Central memory CD4-positive, alpha-beta T cell (primary cell): ENCODE measurements around the gene PRIM1.
"Not testable (repeated sequence)": the region's sequence is repeated elsewhere in the genome, so short reads cannot be mapped to it uniquely, and the experiment has no call there.

Experiments used
- DNase-seq: peaks from one replicate; pipeline ENCODE4 v3.0.0; 2022
- total RNA-seq, 3 experiments: gene quantifications; one replicate each; lab custom pipeline; 2026; lab: John Stamatoyannopoulos, UW

PRIM1 gene
- total RNA-seq: 11.0 to 34.3 (median 19.7) reads per million in 3 experiments

DNA sequence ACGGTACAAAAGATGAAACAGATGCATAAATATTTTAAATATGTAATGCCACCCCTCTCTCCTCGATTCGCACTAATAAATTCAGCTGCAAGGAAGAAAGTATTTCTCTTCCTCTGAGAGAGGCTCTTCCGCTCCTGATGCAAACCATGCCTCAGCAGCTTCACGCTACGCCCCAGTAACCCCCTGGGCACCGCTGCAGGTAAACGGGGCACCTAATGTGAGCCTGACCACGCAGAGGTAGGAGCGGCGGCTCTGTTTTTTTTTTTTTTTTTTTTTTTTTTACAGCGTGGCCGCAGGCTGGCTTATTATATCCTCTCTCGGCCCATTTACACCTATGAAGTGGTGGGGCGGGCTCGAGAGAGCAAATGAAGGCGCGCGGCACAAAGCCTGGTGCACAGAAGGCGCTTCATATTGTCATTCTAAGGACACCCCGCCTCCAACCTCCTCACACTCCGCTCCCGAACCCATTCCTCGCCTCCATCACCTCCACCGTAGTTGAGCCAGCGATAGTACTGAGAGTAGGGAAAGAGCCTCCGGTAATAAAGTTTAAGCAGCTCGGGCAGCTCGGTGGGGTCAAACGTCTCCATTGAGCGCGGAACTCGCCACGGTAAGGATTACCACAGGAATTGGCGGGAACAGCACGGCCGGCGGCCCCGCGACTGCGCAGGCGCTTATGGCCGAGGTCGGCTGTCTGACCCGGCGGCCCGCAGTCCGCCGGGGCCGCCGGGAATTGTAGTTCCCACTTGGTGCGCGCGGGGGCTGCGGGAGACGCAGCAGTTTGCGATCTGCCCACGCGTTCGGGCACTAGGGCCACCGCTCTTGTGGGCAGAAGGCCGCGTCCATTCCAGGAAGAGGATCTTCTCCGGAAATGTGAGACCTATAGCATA, at the start of gene PRIM1:
TSS of gene PRIM1 (minus strand) at position 612 of the 887 bp plus-strand sequence. CDS start at position 587, 25 bp downstream.
- peak; percentile 78 for DNase-seq

DNA sequence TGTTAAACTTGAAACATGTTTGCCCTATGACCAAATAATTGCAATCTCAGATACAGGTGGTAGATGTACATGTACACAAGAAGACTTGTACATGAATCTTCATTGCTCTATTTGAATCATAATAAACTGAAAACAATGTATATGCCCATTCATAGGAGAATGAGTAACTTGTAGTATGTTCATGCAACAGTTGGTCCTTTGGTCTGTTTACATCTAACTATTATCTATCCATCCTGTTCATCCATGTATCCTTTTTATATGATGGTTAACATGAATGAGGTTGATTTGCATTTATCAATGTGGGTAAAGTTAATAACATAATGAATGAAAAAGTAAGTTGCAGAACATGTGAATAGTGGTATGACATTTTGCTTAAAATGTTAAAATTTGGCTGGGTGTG, 48.1 kb upstream of the PRIM1 start:
- DNase-seq: no peak

- DNase-seq: not testable (repeated sequence)
Observed at GRCh38 chr12:56799345-56799744, 47.2 kb upstream of the PRIM1 start.

DNA sequence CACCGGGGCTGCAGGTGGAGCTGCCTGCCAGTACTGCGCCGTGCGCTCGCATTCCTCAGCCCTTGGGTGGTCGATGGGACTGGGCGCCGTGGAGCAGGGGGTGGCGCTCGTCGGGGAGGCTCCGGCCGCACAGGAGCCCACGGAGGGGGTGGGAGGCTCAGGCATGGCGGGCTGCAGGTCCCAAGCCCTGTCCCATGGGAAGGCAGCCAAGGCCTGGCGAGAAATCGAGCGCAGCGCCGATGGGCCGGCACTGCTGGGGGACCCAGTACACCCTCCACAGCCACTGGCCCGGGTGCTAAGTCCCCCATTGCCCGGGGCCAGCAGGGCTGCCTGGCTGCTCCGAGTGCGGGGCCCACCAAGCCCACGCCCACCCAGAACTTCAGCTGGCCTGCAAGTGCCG, 43.7 kb upstream of the PRIM1 start:
- not testable (repeated sequence) for DNase-seq

DNA sequence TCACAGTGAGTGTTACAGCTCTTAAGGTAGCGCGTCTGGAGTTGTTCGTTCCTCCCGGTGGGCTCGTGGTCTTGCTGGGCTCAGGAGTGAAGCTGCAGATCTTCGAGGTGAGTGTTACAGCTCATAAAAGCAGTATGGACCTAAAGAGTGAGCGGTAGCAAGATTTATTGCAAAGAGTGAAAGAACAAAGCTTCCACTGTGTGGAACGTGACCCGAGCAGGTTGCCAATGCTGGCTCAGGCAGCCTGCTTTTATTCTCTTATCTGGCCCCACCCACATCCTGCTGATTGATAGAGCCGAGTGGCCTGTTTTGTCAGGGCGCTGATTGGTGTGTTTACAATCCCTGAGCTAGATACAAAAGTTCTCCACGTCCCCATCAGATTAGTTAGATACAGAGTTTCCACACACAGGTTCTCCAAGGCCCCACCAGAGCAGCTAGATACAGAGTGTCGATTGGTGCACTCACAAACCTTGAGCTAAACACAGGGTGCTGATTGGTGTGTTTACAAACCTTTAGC, 43.0 kb upstream of the PRIM1 start:
- peak; percentile 1 for DNase-seq

DNA sequence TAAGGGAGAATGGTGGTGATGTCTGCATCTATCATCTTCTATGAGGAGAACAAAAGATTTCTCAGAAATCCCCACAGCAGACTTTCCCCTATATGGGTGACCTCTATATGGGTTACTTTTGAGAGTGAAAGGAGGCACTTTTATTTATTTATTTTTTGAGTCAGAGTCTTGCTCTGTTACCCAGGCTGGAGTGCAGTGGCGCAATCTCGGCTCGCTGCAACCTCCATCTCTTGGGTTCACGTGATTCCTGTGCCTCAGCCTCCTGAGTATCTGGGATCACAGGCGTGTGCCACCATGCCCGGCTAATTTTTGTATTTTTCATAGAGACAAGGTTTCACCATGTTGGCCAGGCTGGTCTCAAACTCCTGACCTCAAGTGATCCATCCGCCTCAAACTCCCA, 41.0 kb upstream of the PRIM1 start:
- DNase-seq: not testable (repeated sequence)

- no peak for DNase-seq
Observed at GRCh38 chr12:56792678-56793077, 40.6 kb upstream of the PRIM1 start.

- not testable (repeated sequence) for DNase-seq
Observed at GRCh38 chr12:56789429-56789828, 37.3 kb upstream of the PRIM1 start.

GRCh38 chr12:56787498-56787897, 35.4 kb upstream of the PRIM1 start:
- DNase-seq: no peak

DNA sequence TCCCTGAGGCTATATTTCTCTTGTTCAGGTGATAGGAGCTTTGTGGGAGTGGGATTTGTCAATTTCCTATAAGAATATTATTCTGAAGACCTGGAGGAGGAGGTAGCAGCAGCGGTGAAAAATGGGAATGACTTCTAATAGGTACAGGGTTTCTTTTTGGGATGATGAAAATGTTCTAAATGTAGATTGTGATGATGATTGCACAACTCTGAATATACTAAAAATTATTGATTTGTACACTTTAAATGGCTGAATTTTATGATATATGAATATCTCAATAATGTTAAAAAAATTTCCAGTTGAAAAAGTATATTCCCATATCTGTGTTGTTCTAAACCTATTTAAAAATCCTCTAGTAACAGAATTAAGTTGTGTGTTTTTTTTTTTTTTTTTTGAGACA, 33.8 kb upstream of the PRIM1 start:
- DNase-seq: no peak

GRCh38 chr12:56785141-56785865, 33.2 kb upstream of the PRIM1 start:
- no peak for DNase-seq

DNA sequence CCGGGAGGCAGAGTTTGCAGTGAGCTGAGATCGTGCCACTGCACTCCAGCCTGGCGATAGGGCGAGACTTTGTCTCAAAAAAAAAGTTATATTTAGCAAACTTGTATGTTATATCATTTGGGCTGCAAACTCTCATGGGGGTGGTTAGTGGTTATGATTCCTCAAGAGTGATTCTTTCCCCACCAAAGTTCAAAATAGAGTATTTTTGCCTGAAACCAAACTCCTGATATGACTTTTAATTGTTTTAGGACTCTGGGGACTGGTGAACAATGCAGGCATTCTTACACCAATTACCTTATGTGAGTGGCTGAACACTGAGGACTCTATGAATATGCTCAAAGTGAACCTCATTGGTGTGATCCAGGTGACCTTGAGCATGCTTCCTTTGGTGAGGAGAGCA, 29.6 kb upstream of the PRIM1 start:
- no peak for DNase-seq

GRCh38 chr12:56778756-56779155, 26.6 kb upstream of the PRIM1 start:
- no peak for DNase-seq

DNA sequence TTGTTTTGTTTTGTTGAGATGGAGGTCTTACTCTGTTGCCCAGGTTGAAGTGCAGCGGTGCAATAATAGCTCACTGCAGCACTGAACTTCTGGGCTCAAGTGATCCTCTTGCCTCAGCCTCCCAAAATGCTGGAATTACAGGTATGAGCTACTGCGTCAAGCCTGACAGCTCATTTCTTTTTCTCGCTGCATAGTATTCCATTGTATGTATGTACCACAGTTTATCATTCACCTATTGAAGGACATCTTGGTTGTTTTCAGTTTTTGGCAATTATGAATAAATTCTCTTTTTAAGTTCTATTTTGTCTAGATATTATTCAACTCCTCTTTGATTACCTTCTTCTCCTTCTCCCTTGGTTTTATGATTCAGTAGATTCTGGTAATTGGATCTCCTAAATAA, 24.5 kb upstream of the PRIM1 start:
- DNase-seq: no peak

DNA sequence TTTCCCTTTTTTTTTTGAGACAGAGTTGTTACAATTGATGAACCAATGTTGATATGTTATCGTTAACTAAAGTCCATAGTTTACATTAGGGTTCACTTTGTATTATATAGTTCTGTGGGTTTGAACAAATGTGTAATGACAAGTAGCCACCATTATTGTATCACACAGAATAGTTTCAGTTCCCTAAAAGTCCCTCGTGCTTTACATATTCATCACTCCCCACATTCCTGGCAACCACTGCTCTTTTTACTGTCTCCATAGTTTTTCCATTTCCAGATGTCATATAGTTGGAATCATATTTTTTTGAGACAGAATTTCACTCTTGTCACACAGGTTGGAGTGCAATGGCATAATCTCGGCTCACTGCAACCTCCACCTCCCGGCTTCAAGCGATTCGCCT, 23.5 kb upstream of the PRIM1 start:
- no peak for DNase-seq

DNA sequence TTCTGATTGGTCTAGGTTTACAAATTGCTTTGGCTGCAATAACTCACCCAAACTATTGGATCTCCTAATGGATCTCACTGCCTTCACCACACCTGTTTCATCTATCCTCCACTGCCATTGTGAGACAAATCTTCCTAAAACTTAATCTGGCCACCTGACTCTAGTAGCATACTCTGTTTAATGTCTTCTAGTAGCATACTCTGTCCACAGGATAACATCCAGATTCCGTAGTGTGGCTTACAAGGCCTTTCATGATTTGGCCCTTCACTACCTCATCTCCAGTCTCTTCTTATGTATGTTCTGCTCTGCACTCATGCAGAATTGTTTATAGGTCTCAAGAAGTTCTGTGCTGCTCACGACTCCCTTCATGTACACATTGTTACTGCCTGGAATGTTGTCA, 21.0 kb upstream of the PRIM1 start:
- no peak for DNase-seq

DNA sequence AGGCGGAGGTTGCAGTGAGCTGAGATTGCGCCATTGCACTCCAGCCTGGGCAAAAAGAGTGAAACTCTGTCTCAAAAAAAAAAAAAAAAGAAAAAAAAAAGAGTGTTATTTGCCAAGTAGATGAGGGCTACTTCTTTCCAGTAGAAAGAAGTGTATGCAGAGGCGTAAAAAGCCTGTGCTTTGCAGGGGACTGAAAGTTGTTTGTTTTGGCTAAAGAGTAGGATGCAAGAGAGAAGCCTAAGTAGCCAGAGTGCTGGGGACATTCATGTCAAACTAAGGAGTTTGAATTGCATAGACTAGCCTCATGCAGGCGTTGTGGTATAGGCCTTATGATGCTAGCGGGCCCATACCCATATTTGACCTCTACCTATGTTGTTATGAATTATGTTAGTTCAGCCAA, 20.5 kb upstream of the PRIM1 start:
- no peak for DNase-seq

- no peak for DNase-seq
Observed at GRCh38 chr12:56769868-56770267, 17.7 kb upstream of the PRIM1 start.

- DNase-seq: no peak
Observed at GRCh38 chr12:56768424-56768823, 16.3 kb upstream of the PRIM1 start.

DNA sequence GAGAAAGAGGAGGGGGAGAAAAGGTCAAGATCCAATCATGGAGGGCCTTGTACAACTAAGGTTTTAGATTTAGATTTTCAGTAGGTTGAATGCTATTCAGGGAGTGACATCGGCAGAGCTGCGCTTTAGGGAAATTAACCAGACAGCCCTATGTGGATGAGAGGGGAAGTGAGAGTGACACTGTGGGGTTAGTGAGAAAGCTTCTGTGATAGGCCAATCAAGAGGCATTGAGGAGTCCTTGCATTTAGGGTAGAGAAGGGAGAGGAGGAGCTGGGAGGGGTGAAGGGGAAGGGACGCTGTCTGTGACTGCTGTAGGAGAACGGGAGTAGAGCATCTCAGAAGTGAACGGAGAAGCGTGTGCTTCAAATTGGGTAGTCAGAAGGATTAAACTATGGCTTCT, 14.4 kb upstream of the PRIM1 start:
- no peak for DNase-seq

- DNase-seq: no peak
Observed at GRCh38 chr12:56763753-56764657, 11.9 kb upstream of the PRIM1 start.

DNA sequence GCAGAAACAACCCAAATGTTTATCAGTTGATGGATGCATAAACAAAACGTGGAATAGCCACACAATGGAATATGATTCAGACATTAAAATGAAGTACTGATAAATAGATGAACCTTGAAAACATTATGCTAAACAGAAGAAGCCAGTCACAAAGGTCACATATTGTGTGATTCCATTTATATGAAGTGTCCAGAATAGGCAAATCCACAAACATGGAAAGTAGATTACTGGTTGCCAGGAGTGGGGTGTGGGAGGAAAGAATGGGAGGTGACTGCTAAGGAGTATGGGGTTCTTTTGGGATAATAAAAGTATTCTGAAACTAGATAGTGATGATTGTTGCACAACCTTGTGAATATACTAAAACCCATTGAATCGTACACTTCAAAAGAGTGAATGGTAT, 9.7 kb upstream of the PRIM1 start:
- no peak for DNase-seq

GRCh38 chr12:56760460-56760859, 8.3 kb upstream of the PRIM1 start:
- DNase-seq: no peak
